Thyroid gland (tissue), 4 donors: ENCODE data around the gene ATF6. TPM values are rescaled to one million over a fixed set of nuclear protein-coding genes. Genes with fewer than 3 reads are reported as not detected.

ENCODE experiments used
- DNase-seq, 2 donors: peaks; one replicate each; pipeline ENCODE4 v3.0.0-alpha.2; 2019
- H3K27ac ChIP-seq, 3 donors: fragments of 200-600 bp; sonication (generic); 1 replicate in 2 of 3; 2 replicates in 1 of 3; pipeline ENCODE4 v1.5.1; 2016 to 2019; ENCODE audit warnings: mild to moderate bottlenecking in 1 of 3, moderate library complexity in 1 of 3
- H3K27me3 ChIP-seq: fragments of 200-600 bp; sonication (generic); one replicate; pipeline ENCODE4 v1.5.1; 2019
- H3K36me3 ChIP-seq, 2 donors: fragments of 200-600 bp; sonication (generic); one replicate each; pipeline ENCODE4 v1.5.1; 2016 to 2019
- H3K4me1 ChIP-seq, 2 donors: fragments of 200-600 bp; sonication (generic); one replicate each; pipeline ENCODE4 v1.5.1; 2017 to 2019
- H3K4me3 ChIP-seq, 3 donors: fragments of 200-600 bp; sonication (generic); replicated peaks in 1 of 3; 1 replicate in 2 of 3; 2 replicates in 1 of 3; pipeline ENCODE4 v1.5.1; 2016; ENCODE audit warnings: mild to moderate bottlenecking in 1 of 3
- H3K9me3 ChIP-seq: fragments of 200-600 bp; sonication (generic); one replicate; pipeline ENCODE4 v1.5.1; 2017
- CTCF ChIP-seq, 6 experiments: fragments of 200-600 bp in 3 of 6; fragments of 450-650 bp in 3 of 6; sonication (generic) in 3 of 6; IDR thresholded peaks; one replicate each; pipeline ENCODE4 v1.5.1; 2016 to 2019; ENCODE audit warnings: antibody characterized with exemption in 6 of 6, mild to moderate bottlenecking in 2 of 6, inconsistent platforms in 1 of 6, moderate library complexity in 1 of 6
- POLR2A ChIP-seq, 2 donors: fragments of 450-650 bp; IDR thresholded peaks; one replicate each; pipeline ENCODE4 v1.6.1; 2017; ENCODE audit warnings: antibody characterized with exemption in 2 of 2, mild to moderate bottlenecking in 2 of 2, moderate library complexity in 1 of 2
- WGBS, 2 donors: methylation state at CpG; one replicate each; pipeline ENCODE4 v1.1.5; 2017; 5-methylcytosine and 5-hydroxymethylcytosine counted together
- intact Hi-C: fragments of 100-400 bp; cut with DNase I; formaldehyde crosslinking; loops from one replicate; pipeline ENCODE4 v1.15.1; 2023
- total RNA-seq, 4 donors: library from RNA; depleted of rRNA; stranded (reverse); fragments of >200 nt; gene quantifications; one replicate each; pipeline ENCODE4 v1.2.3, GENCODE V29; 2016

ATF6 gene
- total RNA-seq, 4 donors from 2014 or later, result 35.8 to 45.6 (median 38.7) TPM

- TF ChIP-seq CTCF (IDR thresholded peaks at IDR 0.05), result no peak
- TF ChIP-seq POLR2A (IDR thresholded peaks at IDR 0.05), result no peak
- no peak for DNase-seq
- 78% methylated on average over 6 of the region's 6 CpGs for WGBS, 2 donors
- no peaks in the 10 kb centered on the region for H3K9me3 ChIP-seq
- H3K4me1 ChIP-seq, result no peaks in the 10 kb centered on the region
- H3K27ac ChIP-seq, result no peak overlapping the region
- intact Hi-C loops, result no loop called here
- H3K4me3 ChIP-seq, result no peak overlapping the region
- peaks cover 0 to 3% of the 10 kb centered on the region in 2 donors for H3K36me3 ChIP-seq
- no peaks in the 10 kb centered on the region for H3K27me3 ChIP-seq
These were observed 167.8 kb downstream of the ATF6 start for GRCh38 chr1:161933592-161934588.

- DNase-seq, result no peak
- Histone ChIP-seq H3K27ac (no peak overlapping the region), H3K36me3 (peaks cover 0 to 3% of the 10 kb centered on the region in 2 donors), H3K4me1 (no peaks in the 10 kb centered on the region), H3K4me3 (no peak overlapping the region), H3K27me3 (no peaks in the 10 kb centered on the region), H3K9me3 (no peaks in the 10 kb centered on the region)
- intact Hi-C loops, result no loop called here
- TF ChIP-seq CTCF (IDR thresholded peaks at IDR 0.05) (no peak), POLR2A (IDR thresholded peaks at IDR 0.05) (no peak)
- WGBS, 2 donors, result 98% methylated on average over 1 of the region's 1 CpG
These were observed 169.1 kb downstream of the ATF6 start for GRCh38 chr1:161935264-161935663.

- peaks cover 0 to 3% of the 10 kb centered on the region in 2 donors for H3K36me3 ChIP-seq
- H3K27me3 ChIP-seq, result no peaks in the 10 kb centered on the region
- H3K4me3 ChIP-seq, result no peak overlapping the region
- 92% methylated on average over 2 of the region's 2 CpGs for WGBS, 2 donors
- H3K4me1 ChIP-seq, result no peaks in the 10 kb centered on the region
- no peak overlapping the region for H3K27ac ChIP-seq
- no peak for DNase-seq
- TF ChIP-seq POLR2A (IDR thresholded peaks at IDR 0.05), result no peak
- no peak for TF ChIP-seq CTCF (IDR thresholded peaks at IDR 0.05)
- no peaks in the 10 kb centered on the region for H3K9me3 ChIP-seq
- intact Hi-C loops, result no loop called here
These were observed 170.7 kb downstream of the ATF6 start for GRCh38 chr1:161936786-161937185.

GRCh38 chr1:161940866-161941591 is 174.9 kb downstream of the ATF6 start:
- Histone ChIP-seq H3K9me3 (no peaks in the 10 kb centered on the region), H3K36me3 (peaks cover 0 to 3% of the 10 kb centered on the region in 2 donors), H3K4me3 (no peak overlapping the region), H3K27me3 (no peaks in the 10 kb centered on the region), H3K4me1 (no peaks in the 10 kb centered on the region), H3K27ac (no peak overlapping the region)
- intact Hi-C loops, result no loop called here
- WGBS, 2 donors, result 61 to 82% methylated on average over 3 of the region's 3 CpGs
- TF ChIP-seq CTCF (IDR thresholded peaks at IDR 0.05), result no peak
- no peak for TF ChIP-seq POLR2A (IDR thresholded peaks at IDR 0.05)
- no peak for DNase-seq
